Ramos (cell line): ENCODE measurements around the gene RHPN2.

Experiments used
- in situ Hi-C: fragments of 300-500 bp; cut with MboI; formaldehyde crosslinking; loops from one replicate; pipeline ENCODE4 v1.14.3; 2022; ENCODE audit warnings: low sequenced_read_pairs; ENCODE audit not compliant: unreplicated experiment

The RHPN2 gene

GRCh38 chr19:33064792-33065550, at the start of gene RHPN2:
Gene RHPN2, minus strand, starts transcription at chr19:33064888. Its CDS starts 36 bp downstream, at chr19:33064852.
- in situ Hi-C loops, result no loop called here

GRCh38 chr19:33114312-33114711, 49.6 kb upstream of the RHPN2 start:
- in situ Hi-C loops, result no loop called here

GRCh38 chr19:33111587-33111986, 46.9 kb upstream of the RHPN2 start:
- in situ Hi-C loops, result no loop called here

- in situ Hi-C loops, result no loop called here
Measured at GRCh38 chr19:33110137-33110910, 45.6 kb upstream of the RHPN2 start.

- in situ Hi-C loops, result no loop called here
Measured at GRCh38 chr19:33108161-33108560, 43.5 kb upstream of the RHPN2 start.

- in situ Hi-C loops, result no loop called here
Measured at GRCh38 chr19:33102893-33103292, 38.2 kb upstream of the RHPN2 start.

GRCh38 chr19:33100894-33101644, 36.4 kb upstream of the RHPN2 start:
- in situ Hi-C loops, result no loop called here

GRCh38 chr19:33098055-33098534, 33.4 kb upstream of the RHPN2 start:
- in situ Hi-C loops, result no loop called here

- in situ Hi-C loops, result no loop called here
Measured at GRCh38 chr19:33096005-33096404, 31.3 kb upstream of the RHPN2 start.

GRCh38 chr19:33094436-33095067, 29.9 kb upstream of the RHPN2 start:
- in situ Hi-C loops, result no loop called here

GRCh38 chr19:33093420-33094210, 28.9 kb upstream of the RHPN2 start:
- in situ Hi-C loops, result no loop called here

GRCh38 chr19:33090179-33090578, 25.5 kb upstream of the RHPN2 start:
- in situ Hi-C loops, result no loop called here

- in situ Hi-C loops, result no loop called here
Measured at GRCh38 chr19:33089010-33089409, 24.3 kb upstream of the RHPN2 start.

GRCh38 chr19:33086955-33087354, 22.3 kb upstream of the RHPN2 start:
- in situ Hi-C loops, result no loop called here

- in situ Hi-C loops, result no loop called here
Measured at GRCh38 chr19:33085570-33086128, 21.0 kb upstream of the RHPN2 start.

- in situ Hi-C loops, result no loop called here
Measured at GRCh38 chr19:33080761-33081681, 16.3 kb upstream of the RHPN2 start, which contains the start of gene GPATCH1. Gene GPATCH1, plus strand, starts transcription at chr19:33081181. Its CDS starts 13 bp downstream, at chr19:33081194.

GRCh38 chr19:33075519-33075918, 10.8 kb upstream of the RHPN2 start:
- in situ Hi-C loops, result no loop called here

GRCh38 chr19:33071887-33072286, 7.2 kb upstream of the RHPN2 start:
- in situ Hi-C loops, result no loop called here
